T-helper 9 cell (primary cell): ENCODE data around the gene IFRD2.
"Not testable (repeated sequence)": the region's sequence is repeated elsewhere in the genome, so short reads cannot be mapped to it uniquely, and the experiment has no call there.

Experiments
- DNase-seq: peaks from one replicate; pipeline ENCODE4 v3.0.0-alpha.2; 2020

The IFRD2 gene

DNA sequence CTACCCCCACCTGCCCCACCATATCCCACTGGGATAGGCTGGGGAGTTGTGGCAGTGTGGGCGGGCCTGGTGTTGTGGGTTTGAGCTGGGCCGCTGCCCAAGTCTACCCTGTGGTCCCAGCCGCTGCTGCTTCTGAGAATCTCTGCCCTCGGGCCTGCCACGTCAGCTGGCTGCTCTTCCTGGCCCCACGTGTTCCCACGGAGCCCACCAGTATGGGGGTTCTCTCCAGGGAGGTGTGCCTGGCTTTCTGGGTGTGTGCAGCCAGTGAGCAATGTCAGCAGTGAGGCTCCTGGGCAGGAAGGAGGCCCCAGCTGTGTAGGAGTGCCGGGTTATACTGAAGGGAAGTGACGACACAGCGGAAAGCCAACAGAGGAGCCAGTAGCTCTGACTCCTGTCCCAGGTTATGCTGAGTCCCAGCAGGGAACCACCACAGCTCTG, 45.7 kb downstream of the IFRD2 start:
- peak; percentile 67 for DNase-seq

DNA sequence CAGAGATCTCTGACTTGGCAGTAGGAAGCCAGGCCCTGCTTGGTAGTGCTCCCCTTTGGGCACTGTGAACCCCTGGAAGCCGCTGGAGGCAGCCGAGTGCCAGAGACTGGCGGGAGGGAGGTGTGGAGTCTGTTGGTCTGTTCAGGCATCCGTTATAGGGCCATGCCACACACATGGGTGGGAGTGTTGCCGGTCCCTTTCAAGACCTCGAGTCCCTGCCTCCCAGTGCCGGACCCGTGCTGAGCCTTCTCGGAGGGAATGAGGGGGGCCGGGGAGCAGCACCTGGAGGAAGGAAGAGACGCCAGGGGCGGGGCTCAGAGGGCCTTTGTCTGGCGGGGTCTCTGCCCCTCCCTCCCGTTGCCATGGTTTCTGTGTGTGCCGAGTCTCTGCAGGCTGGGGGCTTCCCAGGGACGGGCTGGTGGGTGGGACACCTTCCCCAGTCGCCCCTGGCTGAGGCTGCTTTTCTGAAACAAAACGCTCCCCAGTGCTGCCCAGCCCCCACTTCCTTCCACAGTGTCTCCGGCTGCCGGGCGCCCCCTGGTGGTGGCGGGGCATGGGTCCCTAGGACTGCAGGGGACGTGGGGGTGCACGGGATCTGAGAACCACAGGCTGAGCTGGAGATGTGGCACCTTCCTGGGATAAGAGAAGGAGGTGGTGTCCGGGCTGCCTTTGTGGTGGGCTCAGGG, 46.3 kb downstream of the IFRD2 start:
- DNase-seq: peak; percentile 99

DNA sequence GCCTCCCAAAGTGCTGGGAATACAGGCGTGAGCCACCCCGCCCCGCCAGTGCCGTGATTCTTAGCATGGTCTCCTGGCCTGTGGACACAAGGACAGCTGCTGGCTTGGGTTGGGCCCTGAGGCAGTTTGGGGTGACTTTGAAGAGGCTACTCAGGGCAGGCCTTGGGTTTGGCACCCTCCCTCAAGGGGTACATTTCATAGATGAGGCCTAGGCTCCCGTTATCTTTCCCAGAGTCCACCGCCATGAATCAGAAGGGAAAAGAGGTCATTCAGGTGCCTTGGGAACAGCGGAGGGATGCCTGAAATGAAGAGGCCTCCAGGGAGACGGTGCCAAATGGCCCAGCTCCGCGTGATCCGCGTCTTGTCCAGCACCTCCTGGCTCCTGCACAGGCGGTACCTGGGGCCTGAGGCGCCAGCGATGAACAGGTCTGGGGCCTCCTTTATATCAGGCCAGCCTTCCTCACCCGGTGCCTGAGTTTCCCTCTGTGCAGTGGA, 46.9 kb downstream of the IFRD2 start:
- no peak for DNase-seq

DNA sequence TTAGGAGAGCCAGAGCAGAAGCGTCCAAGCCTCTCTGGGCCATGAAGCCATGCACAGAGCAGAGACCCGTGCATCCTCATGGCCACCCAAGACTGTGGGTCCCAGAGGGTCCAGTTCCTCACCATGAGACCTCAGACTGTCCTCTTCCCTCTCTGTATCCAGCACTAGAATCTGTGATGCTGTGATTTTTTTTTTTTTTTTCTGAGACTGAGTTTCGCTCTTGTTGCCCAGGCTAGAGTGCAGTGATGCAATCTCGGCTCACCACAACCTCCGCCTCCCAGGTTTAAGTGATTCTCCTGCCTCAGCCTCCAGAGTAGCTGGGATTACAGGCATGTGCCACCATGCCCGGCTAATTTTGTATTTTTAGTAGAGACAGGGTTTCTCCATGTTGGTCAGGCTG, 47.4 kb downstream of the IFRD2 start:
- not testable (repeated sequence) for DNase-seq

DNA sequence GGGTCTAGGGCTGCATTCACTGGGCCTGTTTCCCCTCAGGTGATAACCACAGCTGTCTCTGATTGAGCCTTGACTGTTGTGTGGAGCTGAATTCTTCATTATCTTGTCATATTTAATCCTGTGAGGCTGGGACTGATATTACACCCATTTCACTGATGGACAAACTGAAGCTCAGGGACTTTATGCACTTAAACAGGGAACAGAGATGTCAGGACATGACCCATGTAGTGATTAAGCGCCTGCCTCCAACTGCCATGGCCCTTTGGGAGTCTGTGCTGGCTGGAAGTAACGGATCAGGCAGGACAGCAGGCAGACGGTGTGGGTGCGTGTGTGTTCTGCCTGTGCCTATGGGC, 48.7 kb downstream of the IFRD2 start:
- DNase-seq: no peak

DNA sequence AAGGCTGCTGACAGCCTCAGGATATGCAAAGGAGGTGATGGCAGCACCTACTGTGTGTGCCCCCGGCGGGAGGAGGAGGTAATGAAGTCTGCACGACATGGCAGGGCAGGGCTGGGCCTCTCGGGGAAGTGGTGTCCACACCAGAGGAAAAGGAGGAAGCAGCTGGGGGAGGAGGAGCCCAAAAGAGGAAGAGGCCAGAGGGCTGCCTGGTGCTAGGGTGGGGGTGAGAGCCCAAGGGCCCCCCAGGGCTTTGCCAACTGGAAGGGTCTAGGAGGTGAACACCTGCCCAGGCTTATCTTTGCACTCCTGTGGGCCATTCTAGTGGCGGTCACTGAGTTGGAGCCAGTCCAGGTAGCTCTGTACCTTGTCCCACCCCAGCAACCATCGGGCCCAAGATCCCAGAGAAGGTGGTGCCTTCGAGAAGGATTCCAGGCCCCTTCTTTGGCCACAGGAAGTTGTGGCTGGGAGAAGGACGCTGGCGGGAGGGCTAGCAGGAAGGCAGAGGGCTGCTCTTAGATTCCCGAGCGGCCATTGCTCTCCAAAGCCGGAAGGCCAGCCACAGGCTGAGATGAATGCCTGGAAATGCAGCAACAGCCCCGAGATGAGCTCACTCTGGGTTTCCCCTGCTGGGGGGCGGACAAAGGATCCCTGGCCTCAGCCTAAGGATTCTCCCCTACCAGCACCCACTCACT, 49.2 kb downstream of the IFRD2 start:
- no peak for DNase-seq

DNA sequence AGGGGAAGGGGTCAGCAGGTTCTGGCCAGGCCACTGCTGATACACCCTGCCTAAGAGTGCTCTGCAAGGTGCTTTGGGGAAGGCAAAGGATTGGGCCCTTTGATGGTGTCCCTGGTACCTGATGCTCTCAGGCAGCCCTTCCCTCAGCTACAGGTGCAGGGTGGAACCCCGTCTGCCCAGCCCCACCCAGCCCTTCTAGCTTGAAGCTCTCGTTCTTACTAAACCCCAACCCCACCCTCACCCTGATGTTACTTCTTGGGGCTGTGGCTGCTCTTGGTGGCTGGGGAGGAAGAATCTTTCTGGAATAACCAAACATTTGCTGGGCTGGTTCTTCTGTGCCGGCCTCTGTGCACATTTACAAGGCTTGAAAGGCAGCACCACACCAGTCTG, 49.9 kb downstream of the IFRD2 start:
- no peak for DNase-seq

DNA sequence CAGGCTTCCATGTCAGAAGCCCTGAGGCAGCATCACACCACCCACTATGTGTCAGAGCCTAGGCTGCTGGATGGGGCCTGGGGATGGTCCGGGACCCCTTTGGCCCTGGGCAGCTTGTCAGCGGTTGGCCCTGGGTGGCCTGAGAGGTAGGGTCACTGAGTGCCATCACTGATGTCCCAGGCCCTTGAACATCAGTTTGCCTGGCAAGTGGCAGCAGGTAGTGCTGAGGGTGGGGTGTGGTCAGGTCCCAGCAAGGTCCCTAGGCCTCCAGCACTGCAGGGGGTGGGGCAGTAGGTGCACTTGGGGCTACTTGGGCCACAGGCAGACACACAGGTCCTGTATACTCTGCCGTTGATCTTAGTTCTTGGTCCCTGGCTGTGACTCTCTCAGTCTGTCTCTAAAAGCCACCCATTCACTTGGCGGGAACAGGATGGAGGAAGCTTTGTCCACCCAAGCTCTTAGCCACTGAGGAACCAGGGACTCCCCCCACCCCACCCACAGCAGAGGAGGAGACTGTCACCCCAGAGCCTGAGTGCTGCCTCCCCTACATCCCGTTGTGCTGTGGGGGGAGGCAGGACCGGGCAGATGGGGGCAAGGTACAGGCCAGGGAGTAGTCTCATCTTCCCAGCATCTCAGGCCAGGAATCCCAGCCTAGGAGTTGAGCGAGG, 50.4 kb downstream of the IFRD2 start:
- no peak for DNase-seq

DNA sequence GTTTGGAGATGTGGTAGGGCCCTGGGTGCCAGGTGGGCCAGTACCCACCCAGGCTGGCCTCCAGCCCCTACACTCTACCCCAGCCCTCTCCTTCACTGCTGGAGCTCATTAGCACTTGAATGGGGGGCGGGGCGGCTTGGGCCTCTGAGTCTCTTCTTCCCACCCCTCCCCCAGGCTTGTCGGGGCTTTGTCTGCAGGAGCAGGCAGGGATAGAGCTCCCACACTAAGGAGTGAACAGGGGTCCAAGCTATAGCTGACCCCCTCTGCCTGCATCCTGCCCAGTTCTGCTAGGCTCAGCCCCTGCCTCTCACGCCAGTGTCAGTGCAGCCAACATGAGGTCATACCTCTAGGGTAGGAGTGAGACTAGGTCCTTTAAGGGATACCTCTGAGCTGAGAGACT, 51.1 kb downstream of the IFRD2 start:
- DNase-seq: no peak

DNA sequence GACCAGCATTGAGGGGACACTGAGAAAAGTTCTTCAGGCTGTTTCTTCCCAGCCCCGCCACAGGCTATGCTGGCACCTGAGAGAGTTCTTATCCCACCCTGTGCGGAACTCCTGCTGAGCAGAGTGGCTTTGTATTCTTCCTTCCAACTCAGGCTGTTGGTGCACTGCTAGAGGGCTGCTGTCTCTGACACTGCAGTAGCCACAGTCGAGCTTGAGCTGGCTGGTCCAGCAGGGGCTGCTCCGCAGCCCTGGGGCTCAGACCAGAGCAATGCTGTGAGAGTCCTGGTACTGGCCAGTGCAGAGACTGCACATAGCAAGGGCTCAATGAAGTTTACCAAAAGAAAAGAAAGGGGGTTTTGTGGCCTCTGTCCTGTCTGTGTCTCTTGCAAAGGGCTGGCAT, 52.6 kb downstream of the IFRD2 start:
- no peak for DNase-seq

DNA sequence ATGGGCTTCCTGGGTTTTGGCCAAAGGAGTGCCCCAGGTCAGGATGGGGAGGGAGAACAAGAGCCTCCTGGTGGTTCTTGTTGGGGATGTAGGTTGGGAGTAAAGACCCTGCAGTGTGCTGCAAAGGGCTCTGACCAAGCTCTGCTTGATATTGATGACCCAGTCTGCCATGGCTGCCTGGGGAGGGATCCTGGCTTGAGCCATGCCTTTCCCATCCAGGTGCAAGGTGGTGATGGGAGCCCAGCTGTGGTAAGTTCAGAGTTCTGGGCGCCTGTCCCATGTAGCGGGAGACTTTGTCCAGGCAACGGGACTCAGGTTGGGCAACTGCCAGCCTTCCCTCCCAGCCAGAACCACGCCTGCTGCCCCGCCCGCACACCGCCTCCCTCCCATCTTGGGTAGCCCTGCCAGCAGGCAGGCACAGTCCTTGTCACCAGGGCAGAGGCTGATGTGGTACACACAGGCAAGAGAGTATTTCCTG, 53.6 kb downstream of the IFRD2 start:
- no peak for DNase-seq

DNA sequence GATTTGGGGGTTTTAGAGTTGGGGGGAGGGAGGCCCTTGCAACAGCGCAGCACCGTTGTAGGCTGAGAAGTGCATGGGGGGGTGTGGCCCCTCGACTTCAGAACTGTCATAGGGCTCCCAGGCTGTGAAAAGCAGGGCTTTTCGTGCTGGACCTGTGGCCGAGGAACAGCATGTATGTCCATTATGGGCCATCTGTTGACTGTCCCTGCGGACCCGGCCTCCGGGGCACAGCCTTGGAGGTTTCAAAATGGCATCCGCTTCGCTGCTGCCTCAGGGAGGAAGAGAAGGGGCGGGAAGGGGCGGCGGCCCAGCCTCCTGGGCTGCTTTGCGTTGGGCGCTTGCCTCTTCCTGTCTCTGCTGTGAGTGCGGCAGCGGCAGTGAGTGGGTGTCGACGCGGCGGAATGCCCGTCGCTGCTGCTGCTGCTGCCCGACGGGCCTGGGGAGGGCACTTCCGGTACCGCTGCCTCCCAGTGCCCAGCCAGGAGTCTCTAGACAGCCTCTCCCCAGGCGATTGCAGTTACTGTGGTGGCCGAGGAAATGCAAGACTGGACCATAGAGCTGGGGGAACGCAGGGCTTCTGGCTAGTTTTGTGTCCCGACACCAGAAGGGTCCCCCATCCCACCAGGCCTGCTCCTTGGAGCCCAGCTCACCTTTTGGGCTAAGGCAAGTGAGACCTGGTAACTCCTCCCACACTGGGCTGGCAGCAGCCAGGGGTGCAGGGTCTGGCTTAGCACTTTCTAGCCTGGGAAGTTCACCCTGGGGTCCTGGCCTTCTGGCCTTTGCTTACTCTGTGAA, 54.3 kb downstream of the IFRD2 start:
- DNase-seq: peak; percentile 76
